HEK293 (cell line): ENCODE measurements around the gene DIDO1.

Source experiments
- GLIS1 ChIP-seq: fragments of 450-650 bp; formaldehyde crosslinking; IDR thresholded peaks from 2 replicates; pipeline ENCODE4 v1.5.1; 2016; ENCODE audit warnings: missing biosample characterization, missing genetic modification characterization
- GLIS2 ChIP-seq: fragments of 450-650 bp; formaldehyde crosslinking; IDR thresholded peaks from 2 replicates; pipeline ENCODE4 v1.5.1; 2016; ENCODE audit warnings: missing biosample characterization, missing genetic modification characterization
- HOXC10 ChIP-seq: sonication (generic); formaldehyde crosslinking; IDR thresholded peaks from 2 replicates; pipeline ENCODE4 v1.8.1; 2023; ENCODE audit warnings: mild to moderate bottlenecking, missing genetic modification reagents
- SALL2 ChIP-seq: fragments of 450-650 bp; formaldehyde crosslinking; IDR thresholded peaks from 2 replicates; pipeline ENCODE4 v1.5.0; 2017; ENCODE audit warnings: missing biosample characterization, mild to moderate bottlenecking, missing genetic modification characterization, borderline replicate concordance
- SCRT1 ChIP-seq: fragments of 450-650 bp; formaldehyde crosslinking; IDR thresholded peaks from 2 replicates; pipeline ENCODE4 v1.5.1; 2016; ENCODE audit warnings: missing biosample characterization, missing genetic modification characterization, borderline replicate concordance
- SP7 ChIP-seq: fragments of 450-650 bp; formaldehyde crosslinking; IDR thresholded peaks from 2 replicates; pipeline ENCODE4 v1.5.1; 2016; ENCODE audit warnings: missing biosample characterization, missing genetic modification characterization
- TCF7L2 ChIP-seq: IDR thresholded peaks from 2 replicates; pipeline ENCODE4 v1.6.1; 2011; ENCODE audit warnings: low read depth, mild to moderate bottlenecking, inconsistent platforms, low read length, moderate library complexity, borderline replicate concordance
- YY2 ChIP-seq: fragments of 450-650 bp; formaldehyde crosslinking; IDR thresholded peaks from 2 replicates; pipeline ENCODE4 v1.5.1; 2016; ENCODE audit warnings: missing biosample characterization, missing genetic modification characterization
- ZEB2 ChIP-seq: fragments of 450-650 bp; formaldehyde crosslinking; IDR thresholded peaks from 2 replicates; pipeline ENCODE4 v1.5.1; 2016; ENCODE audit warnings: missing biosample characterization, missing genetic modification characterization
- ZFHX2 ChIP-seq: fragments of 450-650 bp; formaldehyde crosslinking; conservative IDR thresholded peaks from 2 replicates; pipeline ENCODE4 v1.5.1; 2016; ENCODE audit warnings: missing biosample characterization, missing genetic modification characterization
- ZNF335 ChIP-seq: fragments of 450-650 bp; formaldehyde crosslinking; conservative IDR thresholded peaks from 2 replicates; pipeline ENCODE4 v1.5.1; 2016; ENCODE audit warnings: missing biosample characterization, missing genetic modification characterization
- ZNF398 ChIP-seq: fragments of 450-650 bp; formaldehyde crosslinking; IDR thresholded peaks from 2 replicates; pipeline ENCODE4 v1.5.1; 2017; ENCODE audit warnings: missing biosample characterization, missing genetic modification characterization
- ZNF48 ChIP-seq: fragments of 450-650 bp; formaldehyde crosslinking; IDR thresholded peaks from 2 replicates; pipeline ENCODE4 v1.5.1; 2016; ENCODE audit warnings: missing biosample characterization, missing genetic modification characterization
- ZNF501 ChIP-seq: fragments of 450-650 bp; formaldehyde crosslinking; IDR thresholded peaks from 2 replicates; pipeline ENCODE4 v1.5.1; 2016; ENCODE audit warnings: missing biosample characterization, missing genetic modification characterization
- ZNF544 ChIP-seq: fragments of 450-650 bp; formaldehyde crosslinking; IDR thresholded peaks from 2 replicates; pipeline ENCODE4 v1.5.0; 2017; ENCODE audit warnings: missing biosample characterization, missing genetic modification characterization
- ZNF560 ChIP-seq: fragments of 450-650 bp; formaldehyde crosslinking; IDR thresholded peaks from 2 replicates; pipeline ENCODE4 v1.5.1; 2017; ENCODE audit warnings: missing biosample characterization, missing genetic modification characterization, borderline replicate concordance
- ZNF571 ChIP-seq: fragments of 450-650 bp; formaldehyde crosslinking; IDR thresholded peaks from 2 replicates; pipeline ENCODE4 v1.5.0; 2017; ENCODE audit warnings: missing biosample characterization, missing genetic modification characterization
- ZNF76 ChIP-seq: fragments of 450-650 bp; formaldehyde crosslinking; IDR thresholded peaks from 2 replicates; pipeline ENCODE4; 2016; ENCODE audit warnings: low read depth, missing biosample characterization, missing genetic modification characterization, borderline replicate concordance
- ZSCAN30 ChIP-seq: fragments of 450-650 bp; IDR thresholded peaks from 2 replicates; pipeline ENCODE4 v1.5.1; 2018; ENCODE audit warnings: missing biosample characterization, mild to moderate bottlenecking, missing genetic modification characterization, moderate library complexity
- TF ChIP-seq, protein P1 (sequence below): fragments of 450-650 bp; formaldehyde crosslinking; IDR thresholded peaks from 2 replicates; pipeline ENCODE4 v1.5.1; 2016; ENCODE audit warnings: missing biosample characterization, missing genetic modification characterization
- TF ChIP-seq, protein P2 (sequence below): fragments of 450-650 bp; formaldehyde crosslinking; conservative IDR thresholded peaks from 2 replicates; pipeline ENCODE4 v1.5.1; 2016; ENCODE audit warnings: low read depth, missing biosample characterization, missing genetic modification characterization
- TF ChIP-seq, protein P3 (sequence below): sonication (generic); formaldehyde crosslinking; IDR thresholded peaks from 2 replicates; pipeline ENCODE4 v1.8.1; 2022; ENCODE audit warnings: mild to moderate bottlenecking, moderate library complexity, missing genetic modification reagents
- TF ChIP-seq, protein P4 (sequence below): fragments of 450-650 bp; formaldehyde crosslinking; IDR thresholded peaks from 2 replicates; pipeline ENCODE4 v1.5.1; 2016; ENCODE audit warnings: missing biosample characterization, missing genetic modification characterization
- TF ChIP-seq, protein P5 (sequence below): fragments of 450-650 bp; formaldehyde crosslinking; IDR thresholded peaks from 2 replicates; pipeline ENCODE4 v1.5.1; 2016; ENCODE audit warnings: missing biosample characterization, missing genetic modification characterization
- TF ChIP-seq, protein P6 (sequence below): fragments of 450-650 bp; formaldehyde crosslinking; IDR thresholded peaks from 2 replicates; pipeline ENCODE4 v1.5.1; 2016; ENCODE audit warnings: missing biosample characterization, missing genetic modification characterization

Gene DIDO1

DNA sequence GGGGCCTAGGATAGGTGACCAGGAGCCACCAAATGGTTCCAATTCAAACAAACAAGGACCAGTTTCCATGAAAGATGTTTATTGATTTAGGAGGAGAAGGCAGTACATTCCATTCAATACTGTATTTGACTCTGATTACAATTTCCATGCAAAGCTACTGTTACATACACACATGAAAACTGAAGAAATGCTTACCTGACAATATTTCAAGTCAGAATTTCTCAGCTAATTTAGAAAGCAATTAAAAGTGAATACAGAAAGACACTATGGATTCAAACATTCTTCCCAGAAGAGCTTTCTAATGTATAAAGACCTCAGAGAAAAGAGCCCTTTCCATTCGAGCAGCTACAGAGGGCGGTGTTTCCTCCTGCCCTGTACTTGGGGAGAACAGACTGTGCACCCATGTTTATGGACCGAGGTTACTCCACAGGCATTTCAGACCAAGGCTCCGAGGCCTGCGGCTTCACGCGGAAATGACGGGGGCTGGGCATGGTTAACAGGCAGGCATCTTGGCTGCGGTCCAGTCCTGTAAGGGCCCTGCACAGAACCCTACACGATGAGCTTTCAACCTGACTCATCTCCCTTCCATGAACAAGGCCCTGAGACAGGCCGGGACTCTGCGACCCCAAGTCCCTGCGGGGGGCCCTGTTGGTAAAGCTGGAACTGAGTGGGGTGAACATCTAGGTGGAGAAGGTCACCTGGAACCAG, 39.0 kb downstream of the DIDO1 start (continued):
- no peak for TF ChIP-seq ZNF501 (tag by site-specific recombination)
- TF ChIP-seq ZNF571: no peak
- no peak for TF ChIP-seq ZNF76 (tag by site-specific recombination)
- 0 out of 2 replicates have a peak, but pooled peaks have one; percentile 24 for TF ChIP-seq ZNF398
- no peak for TF ChIP-seq ZNF48 (tag by site-specific recombination)
- TF ChIP-seq ZFHX2 (tag by site-specific recombination): no peak
- TF ChIP-seq ZEB2 (tag by site-specific recombination): 0 out of 2 replicates have a peak, but pooled peaks have one; percentile 45
- TF ChIP-seq, protein P1, sequence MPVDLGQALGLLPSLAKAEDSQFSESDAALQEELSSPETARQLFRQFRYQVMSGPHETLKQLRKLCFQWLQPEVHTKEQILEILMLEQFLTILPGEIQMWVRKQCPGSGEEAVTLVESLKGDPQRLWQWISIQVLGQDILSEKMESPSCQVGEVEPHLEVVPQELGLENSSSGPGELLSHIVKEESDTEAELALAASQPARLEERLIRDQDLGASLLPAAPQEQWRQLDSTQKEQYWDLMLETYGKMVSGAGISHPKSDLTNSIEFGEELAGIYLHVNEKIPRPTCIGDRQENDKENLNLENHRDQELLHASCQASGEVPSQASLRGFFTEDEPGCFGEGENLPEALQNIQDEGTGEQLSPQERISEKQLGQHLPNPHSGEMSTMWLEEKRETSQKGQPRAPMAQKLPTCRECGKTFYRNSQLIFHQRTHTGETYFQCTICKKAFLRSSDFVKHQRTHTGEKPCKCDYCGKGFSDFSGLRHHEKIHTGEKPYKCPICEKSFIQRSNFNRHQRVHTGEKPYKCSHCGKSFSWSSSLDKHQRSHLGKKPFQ (tag by site-specific recombination): no peak
- TF ChIP-seq, protein P2, sequence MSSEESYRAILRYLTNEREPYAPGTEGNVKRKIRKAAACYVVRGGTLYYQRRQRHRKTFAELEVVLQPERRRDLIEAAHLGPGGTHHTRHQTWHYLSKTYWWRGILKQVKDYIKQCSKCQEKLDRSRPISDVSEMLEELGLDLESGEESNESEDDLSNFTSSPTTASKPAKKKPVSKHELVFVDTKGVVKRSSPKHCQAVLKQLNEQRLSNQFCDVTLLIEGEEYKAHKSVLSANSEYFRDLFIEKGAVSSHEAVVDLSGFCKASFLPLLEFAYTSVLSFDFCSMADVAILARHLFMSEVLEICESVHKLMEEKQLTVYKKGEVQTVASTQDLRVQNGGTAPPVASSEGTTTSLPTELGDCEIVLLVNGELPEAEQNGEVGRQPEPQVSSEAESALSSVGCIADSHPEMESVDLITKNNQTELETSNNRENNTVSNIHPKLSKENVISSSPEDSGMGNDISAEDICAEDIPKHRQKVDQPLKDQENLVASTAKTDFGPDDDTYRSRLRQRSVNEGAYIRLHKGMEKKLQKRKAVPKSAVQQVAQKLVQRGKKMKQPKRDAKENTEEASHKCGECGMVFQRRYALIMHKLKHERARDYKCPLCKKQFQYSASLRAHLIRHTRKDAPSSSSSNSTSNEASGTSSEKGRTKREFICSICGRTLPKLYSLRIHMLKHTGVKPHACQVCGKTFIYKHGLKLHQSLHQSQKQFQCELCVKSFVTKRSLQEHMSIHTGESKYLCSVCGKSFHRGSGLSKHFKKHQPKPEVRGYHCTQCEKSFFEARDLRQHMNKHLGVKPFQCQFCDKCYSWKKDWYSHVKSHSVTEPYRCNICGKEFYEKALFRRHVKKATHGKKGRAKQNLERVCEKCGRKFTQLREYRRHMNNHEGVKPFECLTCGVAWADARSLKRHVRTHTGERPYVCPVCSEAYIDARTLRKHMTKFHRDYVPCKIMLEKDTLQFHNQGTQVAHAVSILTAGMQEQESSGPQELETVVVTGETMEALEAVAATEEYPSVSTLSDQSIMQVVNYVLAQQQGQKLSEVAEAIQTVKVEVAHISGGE (tag by site-specific recombination): peak; percentile 63
- TF ChIP-seq, protein P3, sequence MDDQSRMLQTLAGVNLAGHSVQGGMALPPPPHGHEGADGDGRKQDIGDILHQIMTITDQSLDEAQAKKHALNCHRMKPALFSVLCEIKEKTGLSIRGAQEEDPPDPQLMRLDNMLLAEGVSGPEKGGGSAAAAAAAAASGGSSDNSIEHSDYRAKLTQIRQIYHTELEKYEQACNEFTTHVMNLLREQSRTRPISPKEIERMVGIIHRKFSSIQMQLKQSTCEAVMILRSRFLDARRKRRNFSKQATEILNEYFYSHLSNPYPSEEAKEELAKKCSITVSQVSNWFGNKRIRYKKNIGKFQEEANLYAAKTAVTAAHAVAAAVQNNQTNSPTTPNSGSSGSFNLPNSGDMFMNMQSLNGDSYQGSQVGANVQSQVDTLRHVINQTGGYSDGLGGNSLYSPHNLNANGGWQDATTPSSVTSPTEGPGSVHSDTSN: no peak
- TF ChIP-seq ZNF335 (tag by site-specific recombination): no peak
- TF ChIP-seq ZSCAN30 (tag by site-specific recombination): 0 out of 2 replicates have a peak, but pooled peaks have one; percentile 13
- TF ChIP-seq, protein P4, sequence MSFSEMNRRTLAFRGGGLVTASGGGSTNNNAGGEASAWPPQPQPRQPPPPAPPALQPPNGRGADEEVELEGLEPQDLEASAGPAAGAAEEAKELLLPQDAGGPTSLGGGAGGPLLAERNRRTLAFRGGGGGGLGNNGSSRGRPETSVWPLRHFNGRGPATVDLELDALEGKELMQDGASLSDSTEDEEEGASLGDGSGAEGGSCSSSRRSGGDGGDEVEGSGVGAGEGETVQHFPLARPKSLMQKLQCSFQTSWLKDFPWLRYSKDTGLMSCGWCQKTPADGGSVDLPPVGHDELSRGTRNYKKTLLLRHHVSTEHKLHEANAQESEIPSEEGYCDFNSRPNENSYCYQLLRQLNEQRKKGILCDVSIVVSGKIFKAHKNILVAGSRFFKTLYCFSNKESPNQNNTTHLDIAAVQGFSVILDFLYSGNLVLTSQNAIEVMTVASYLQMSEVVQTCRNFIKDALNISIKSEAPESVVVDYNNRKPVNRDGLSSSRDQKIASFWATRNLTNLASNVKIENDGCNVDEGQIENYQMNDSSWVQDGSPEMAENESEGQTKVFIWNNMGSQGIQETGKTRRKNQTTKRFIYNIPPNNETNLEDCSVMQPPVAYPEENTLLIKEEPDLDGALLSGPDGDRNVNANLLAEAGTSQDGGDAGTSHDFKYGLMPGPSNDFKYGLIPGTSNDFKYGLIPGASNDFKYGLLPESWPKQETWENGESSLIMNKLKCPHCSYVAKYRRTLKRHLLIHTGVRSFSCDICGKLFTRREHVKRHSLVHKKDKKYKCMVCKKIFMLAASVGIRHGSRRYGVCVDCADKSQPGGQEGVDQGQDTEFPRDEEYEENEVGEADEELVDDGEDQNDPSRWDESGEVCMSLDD (tag by site-specific recombination): peak; percentile 63; the same call in 1 of the 2 replicates
- TF ChIP-seq ZNF544: no peak
- TF ChIP-seq ZNF560 (tag by site-specific recombination): no peak
- no peak for TF ChIP-seq SALL2 (tag by site-specific recombination)
- TF ChIP-seq, protein P5, sequence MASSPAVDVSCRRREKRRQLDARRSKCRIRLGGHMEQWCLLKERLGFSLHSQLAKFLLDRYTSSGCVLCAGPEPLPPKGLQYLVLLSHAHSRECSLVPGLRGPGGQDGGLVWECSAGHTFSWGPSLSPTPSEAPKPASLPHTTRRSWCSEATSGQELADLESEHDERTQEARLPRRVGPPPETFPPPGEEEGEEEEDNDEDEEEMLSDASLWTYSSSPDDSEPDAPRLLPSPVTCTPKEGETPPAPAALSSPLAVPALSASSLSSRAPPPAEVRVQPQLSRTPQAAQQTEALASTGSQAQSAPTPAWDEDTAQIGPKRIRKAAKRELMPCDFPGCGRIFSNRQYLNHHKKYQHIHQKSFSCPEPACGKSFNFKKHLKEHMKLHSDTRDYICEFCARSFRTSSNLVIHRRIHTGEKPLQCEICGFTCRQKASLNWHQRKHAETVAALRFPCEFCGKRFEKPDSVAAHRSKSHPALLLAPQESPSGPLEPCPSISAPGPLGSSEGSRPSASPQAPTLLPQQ (tag by site-specific recombination): peak; percentile 73
- peak; percentile 91 for TF ChIP-seq GLIS1 (tag by site-specific recombination)
- peak; percentile 52; the same call in 1 of the 2 replicates for TF ChIP-seq SP7
- no peak for TF ChIP-seq YY2 (tag by site-specific recombination)
- no peak for TF ChIP-seq TCF7L2
- peak; percentile 76 for TF ChIP-seq GLIS2 (tag by site-specific recombination)
- no peak for TF ChIP-seq HOXC10 (CRISPR knock-in tag)
- TF ChIP-seq, protein P6, sequence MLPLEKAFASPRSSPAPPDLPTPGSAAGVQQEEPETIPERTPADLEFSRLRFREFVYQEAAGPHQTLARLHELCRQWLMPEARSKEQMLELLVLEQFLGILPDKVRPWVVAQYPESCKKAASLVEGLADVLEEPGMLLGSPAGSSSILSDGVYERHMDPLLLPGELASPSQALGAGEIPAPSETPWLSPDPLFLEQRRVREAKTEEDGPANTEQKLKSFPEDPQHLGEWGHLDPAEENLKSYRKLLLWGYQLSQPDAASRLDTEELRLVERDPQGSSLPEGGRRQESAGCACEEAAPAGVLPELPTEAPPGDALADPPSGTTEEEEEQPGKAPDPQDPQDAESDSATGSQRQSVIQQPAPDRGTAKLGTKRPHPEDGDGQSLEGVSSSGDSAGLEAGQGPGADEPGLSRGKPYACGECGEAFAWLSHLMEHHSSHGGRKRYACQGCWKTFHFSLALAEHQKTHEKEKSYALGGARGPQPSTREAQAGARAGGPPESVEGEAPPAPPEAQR (tag by site-specific recombination): no peak
- 0 out of 2 replicates have a peak, but pooled peaks have one; percentile 14 for TF ChIP-seq SCRT1 (tag by site-specific recombination)
